ENCODE results near the gene OSCP1.
"Not testable (repeated sequence)": the region's sequence is repeated elsewhere in the genome, so short reads cannot be mapped to it uniquely, and the experiment has no call there.

The OSCP1 gene

DNA sequence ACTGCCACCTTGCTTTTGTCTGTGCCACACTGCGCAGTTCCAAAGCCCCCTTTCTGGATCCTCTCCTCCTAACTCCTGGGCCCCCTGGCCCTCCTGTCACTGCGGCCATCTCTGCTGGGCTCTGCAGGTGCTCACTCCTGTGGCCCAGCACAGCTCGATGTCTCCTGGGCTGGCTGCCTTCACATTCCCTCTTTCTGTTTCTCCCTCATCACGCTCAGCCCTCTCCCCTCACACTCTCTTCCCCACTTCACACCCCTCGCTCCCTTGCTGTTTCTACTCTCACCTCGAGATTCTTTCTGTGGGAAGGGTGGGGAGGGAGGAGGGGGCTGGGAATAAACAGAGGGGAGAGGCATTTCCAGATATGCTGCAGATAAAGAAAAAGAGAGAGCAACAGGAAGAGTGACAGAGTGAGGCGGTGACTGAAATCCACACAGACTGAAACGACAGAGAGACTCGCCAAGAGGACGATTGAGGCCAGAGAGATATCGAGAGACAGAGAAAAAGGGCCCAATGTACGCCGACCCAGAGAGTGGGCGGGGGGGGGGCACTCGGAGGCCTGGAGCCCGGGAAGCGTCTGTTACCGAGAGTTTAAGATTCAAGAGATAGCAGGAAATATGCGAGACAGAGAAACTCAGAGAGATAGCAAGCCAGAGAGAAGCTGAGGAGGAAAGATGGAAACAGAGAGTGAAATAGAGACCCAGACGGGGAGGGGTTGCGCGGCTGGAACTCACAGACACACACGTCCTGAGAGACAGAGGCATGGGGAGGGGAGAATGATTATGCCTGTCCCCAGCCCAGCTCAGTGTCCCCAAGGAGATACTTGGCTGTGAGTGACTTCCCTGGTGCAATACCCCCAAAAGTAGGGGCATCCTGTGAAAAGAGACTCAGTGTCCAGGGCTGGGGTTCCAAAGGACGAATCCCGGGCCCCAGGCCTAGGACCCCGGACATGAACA, 31.8 kb upstream of the OSCP1 start:
- peak overlapping the region; percentile 87 for H3K4me3 ChIP-seq (ENCODE audit: low read depth, low read length)
- TF ChIP-seq, protein P1, sequence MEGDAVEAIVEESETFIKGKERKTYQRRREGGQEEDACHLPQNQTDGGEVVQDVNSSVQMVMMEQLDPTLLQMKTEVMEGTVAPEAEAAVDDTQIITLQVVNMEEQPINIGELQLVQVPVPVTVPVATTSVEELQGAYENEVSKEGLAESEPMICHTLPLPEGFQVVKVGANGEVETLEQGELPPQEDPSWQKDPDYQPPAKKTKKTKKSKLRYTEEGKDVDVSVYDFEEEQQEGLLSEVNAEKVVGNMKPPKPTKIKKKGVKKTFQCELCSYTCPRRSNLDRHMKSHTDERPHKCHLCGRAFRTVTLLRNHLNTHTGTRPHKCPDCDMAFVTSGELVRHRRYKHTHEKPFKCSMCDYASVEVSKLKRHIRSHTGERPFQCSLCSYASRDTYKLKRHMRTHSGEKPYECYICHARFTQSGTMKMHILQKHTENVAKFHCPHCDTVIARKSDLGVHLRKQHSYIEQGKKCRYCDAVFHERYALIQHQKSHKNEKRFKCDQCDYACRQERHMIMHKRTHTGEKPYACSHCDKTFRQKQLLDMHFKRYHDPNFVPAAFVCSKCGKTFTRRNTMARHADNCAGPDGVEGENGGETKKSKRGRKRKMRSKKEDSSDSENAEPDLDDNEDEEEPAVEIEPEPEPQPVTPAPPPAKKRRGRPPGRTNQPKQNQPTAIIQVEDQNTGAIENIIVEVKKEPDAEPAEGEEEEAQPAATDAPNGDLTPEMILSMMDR (IDR thresholded peaks at IDR 0.05; ENCODE audit: low read depth, low read length), result no peak
- TF ChIP-seq POLR2A (IDR thresholded peaks at IDR 0.05; ENCODE audit: extremely low read depth, insufficient read length) (no peak), MYC (IDR thresholded peaks at IDR 0.05; ENCODE audit: low read depth, low read length) (no peak)
- TF ChIP-seq, protein P2, sequence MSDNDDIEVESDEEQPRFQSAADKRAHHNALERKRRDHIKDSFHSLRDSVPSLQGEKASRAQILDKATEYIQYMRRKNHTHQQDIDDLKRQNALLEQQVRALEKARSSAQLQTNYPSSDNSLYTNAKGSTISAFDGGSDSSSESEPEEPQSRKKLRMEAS (IDR thresholded peaks at IDR 0.05; ENCODE audit: low read depth, low read length), result no peak
- DNase-seq (ENCODE audit: low read depth), result peak; percentile 28

DNA sequence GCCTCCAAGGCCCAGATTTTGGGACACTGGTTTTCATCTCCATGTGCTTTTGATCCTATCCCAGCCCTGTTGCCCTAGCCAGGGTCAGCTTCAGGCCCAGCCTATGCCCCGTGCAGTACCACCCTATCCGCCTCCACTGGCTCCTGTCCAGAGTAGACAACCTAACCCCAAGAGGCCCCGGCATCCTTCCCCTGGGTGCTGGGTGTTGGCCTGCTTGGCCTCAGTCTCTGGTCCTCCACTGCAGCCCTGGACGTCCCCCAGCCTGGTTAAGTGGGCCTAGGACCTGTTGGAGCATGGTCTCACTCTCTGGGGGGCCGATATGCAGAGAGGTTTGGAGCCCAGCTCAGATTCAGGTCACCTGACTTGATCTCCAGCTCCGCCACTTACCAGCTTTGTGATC, 30.8 kb upstream of the OSCP1 start:
- DNase-seq (ENCODE audit: low read depth), result no peak
- peak overlapping the region; percentile 87 for H3K4me3 ChIP-seq (ENCODE audit: low read depth, low read length)
- TF ChIP-seq, protein P2 (IDR thresholded peaks at IDR 0.05; ENCODE audit: low read depth, low read length), result no peak
- TF ChIP-seq, protein P1 (IDR thresholded peaks at IDR 0.05; ENCODE audit: low read depth, low read length), result no peak
- TF ChIP-seq POLR2A (IDR thresholded peaks at IDR 0.05; ENCODE audit: extremely low read depth, insufficient read length), result no peak
- TF ChIP-seq MYC (IDR thresholded peaks at IDR 0.05; ENCODE audit: low read depth, low read length), result no peak

DNA sequence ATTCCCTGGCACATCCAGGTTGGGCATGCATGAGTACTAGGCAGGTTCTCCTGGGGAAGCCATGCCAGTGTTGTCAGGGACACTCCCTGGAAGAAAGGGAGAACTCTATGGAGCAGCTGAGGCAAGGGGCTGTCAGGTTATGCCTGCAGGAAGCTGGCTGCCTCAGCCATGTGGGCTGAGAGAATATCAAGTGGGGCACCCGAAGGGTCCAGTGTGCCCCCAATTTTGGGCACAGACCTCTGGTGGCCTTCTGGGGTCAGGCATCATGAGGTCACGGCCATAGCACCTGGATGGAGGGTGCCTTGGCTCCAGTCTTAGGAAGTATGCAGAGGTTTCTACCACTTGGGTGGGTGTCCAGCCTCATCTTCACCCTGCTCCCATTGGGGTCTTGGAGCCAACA, 29.9 kb upstream of the OSCP1 start:
- TF ChIP-seq POLR2A (IDR thresholded peaks at IDR 0.05; ENCODE audit: extremely low read depth, insufficient read length) (no peak), MYC (IDR thresholded peaks at IDR 0.05; ENCODE audit: low read depth, low read length) (no peak)
- TF ChIP-seq, protein P2 (IDR thresholded peaks at IDR 0.05; ENCODE audit: low read depth, low read length), result no peak
- TF ChIP-seq, protein P1 (IDR thresholded peaks at IDR 0.05; ENCODE audit: low read depth, low read length), result no peak
- no peak for DNase-seq (ENCODE audit: low read depth)
- no peak overlapping the region for H3K4me3 ChIP-seq (ENCODE audit: low read depth, low read length)

DNA sequence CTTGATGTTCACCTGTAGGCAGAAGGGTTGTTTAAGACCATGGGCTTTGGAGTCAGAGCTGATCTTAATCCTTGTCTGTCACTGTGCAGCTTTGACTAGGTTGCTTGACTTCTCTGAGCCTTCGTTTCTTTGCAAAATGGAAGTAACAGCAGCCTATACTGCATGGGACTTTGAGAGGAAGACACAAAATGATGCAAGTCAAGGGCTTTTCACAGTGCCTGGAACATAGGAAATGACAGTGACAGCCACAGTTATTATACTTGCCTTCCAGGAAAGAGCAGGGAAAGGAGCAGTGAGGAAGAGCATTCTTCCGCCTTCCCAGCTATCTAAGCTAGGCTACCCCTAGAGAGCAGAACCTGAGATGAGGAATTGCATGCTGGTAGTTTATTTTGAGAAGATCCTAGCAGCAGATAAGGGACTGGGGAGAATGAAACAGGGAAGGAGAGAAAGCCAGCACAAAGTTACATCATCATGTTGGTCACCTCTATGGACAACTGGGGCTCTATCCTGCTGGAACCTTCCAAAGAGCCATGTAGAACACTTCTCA, 29.3 kb upstream of the OSCP1 start:
- no peak for DNase-seq (ENCODE audit: low read depth)
- no peak for TF ChIP-seq POLR2A (IDR thresholded peaks at IDR 0.05; ENCODE audit: extremely low read depth, insufficient read length)
- TF ChIP-seq, protein P2 (IDR thresholded peaks at IDR 0.05; ENCODE audit: low read depth, low read length), result no peak
- TF ChIP-seq MYC (IDR thresholded peaks at IDR 0.05; ENCODE audit: low read depth, low read length), result no peak
- TF ChIP-seq, protein P1 (IDR thresholded peaks at IDR 0.05; ENCODE audit: low read depth, low read length), result no peak
- no peak overlapping the region for H3K4me3 ChIP-seq (ENCODE audit: low read depth, low read length)

DNA sequence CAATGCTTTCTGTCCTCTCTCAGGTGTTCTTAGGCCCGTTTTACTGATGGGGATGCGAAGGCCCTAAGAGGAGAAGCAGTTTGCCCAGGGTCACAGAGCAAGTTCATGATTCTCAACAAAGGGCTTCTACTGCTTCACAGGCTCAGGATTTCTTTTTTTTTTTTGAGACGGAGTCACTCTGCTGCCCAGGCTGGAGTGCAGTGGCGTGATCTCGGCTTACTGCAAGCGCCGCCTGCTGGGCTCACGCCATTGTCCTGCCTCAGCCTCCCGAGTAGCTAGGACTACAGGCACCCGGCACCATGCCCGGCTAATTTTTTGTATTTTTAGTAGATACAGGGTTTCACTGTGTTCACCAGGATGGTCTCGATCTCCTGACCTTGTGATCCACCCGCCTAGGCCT, 27.4 kb upstream of the OSCP1 start:
- DNase-seq (ENCODE audit: low read depth); H3K4me3 ChIP-seq (ENCODE audit: low read depth, low read length): not testable (repeated sequence)

DNA sequence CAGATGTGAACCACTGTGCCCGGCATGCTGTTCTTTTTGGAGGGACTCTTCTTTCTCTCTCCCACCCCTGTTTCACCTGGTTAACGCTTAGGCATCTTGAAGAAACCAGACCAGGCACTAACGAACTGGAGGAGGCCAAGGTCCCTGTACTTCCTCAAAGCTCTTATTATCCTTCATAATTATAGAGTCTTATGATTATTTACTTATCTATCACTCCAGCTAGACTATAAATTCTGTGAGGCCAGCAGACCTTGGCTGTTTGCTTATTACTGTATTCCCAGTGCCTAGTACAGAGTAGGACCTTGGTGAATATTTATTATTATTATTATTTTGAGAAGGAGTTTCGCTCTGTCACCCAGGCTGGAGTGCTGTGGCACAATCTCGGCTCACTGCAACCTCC, 26.7 kb upstream of the OSCP1 start:
- no peak for DNase-seq (ENCODE audit: low read depth)
- TF ChIP-seq MYC (IDR thresholded peaks at IDR 0.05; ENCODE audit: low read depth, low read length) (no peak), POLR2A (IDR thresholded peaks at IDR 0.05; ENCODE audit: extremely low read depth, insufficient read length) (no peak)
- TF ChIP-seq, protein P1 (IDR thresholded peaks at IDR 0.05; ENCODE audit: low read depth, low read length), result no peak
- TF ChIP-seq, protein P2 (IDR thresholded peaks at IDR 0.05; ENCODE audit: low read depth, low read length), result no peak
- no peak overlapping the region for H3K4me3 ChIP-seq (ENCODE audit: low read depth, low read length)
